Activated CD4-positive, CD25-positive, alpha-beta regulatory T cell (primary cell): Measurements from ENCODE around the gene SCARB1.
"Not testable (repeated sequence)": the region's sequence is repeated elsewhere in the genome, so short reads cannot be mapped to it uniquely, and the experiment has no call there.

Source experiments
- DNase-seq, 4 experiments: peaks; one replicate each; lab custom pipeline; 2025; lab: John Stamatoyannopoulos, UW

SCARB1 gene

DNA sequence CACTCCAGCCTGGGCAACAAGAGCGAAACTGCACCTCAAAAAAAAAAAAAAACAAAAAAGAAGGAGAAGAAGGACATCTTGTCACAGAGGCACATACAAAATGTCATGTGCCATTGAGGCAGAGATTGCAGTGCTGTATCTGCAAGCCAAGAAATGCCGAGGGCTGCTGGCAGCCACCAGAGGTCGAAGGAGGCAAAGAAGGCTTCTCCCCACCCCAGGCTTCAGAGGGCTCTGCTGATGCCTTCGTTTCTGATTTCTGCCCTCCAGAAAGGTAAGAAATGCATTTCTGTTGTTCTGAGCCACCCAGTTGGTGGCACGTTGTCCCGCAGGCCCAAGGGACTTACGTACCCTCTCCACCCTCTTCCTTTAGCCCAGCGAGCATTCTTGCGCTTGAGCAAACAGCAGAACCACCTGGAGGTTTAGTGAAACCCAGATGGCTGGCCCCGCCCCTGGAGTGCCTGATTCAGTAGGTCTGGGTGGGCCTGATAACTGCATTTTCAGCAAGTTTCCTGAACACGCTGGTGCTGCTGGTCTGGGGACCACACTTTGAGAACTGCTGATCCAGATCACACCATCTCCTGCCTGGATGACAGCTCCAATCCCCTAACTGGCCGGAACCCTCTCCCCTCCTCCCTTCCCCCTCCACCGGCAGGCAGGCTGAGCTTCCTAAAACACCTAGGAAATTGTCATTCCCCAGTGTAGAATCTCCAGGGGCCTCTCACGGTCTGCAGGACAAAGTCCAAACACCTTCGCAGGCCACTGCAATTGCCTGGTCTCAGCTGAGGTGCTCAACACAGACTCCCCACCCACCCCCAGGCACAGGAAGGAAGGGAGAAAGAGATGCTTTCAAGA lies 21.1 kb upstream of the SCARB1 start:
- DNase-seq: no peak

DNA sequence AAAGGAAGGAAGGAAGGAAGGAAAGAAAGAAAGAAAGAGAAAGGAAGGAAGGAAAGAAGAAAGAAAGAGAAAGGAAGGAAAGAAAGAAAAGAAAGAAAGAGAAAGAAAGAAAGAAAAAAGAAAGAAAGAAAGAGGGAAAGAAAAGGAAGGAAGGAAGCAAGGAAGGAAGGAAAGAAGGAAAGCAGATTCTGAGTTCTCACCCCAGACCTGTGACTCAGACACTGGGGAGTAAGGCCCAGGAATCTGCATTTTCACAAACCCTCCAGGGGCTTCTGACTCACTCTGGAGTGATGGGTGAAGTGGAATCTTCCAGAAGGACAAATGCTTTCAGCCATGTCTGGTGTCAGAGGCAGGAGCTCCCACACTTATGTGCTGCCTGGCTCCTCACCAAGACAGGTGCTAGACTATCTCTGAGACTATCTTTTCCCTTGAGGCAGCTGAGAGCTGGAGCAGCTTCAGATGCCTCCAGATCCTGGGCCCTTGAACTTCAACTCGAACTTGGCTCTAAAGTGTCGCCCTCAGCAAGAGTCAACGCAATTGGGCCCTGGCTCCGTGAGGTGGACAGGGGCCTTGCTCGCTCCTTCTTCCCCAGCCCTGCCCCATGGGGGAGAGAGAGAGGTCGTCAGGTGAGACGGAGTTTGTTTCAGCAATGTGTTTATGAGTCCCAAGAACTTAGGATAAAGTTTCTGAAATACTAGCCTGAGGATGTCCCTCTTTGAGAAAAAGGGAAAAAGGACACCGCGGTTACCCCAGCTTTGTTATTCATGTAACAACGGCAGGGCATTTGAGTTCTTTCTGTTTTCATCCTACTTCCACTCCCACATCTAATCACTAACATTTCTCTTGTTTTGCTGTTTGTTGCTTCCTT lies 19.8 kb upstream of the SCARB1 start:
- no peak for DNase-seq

DNA sequence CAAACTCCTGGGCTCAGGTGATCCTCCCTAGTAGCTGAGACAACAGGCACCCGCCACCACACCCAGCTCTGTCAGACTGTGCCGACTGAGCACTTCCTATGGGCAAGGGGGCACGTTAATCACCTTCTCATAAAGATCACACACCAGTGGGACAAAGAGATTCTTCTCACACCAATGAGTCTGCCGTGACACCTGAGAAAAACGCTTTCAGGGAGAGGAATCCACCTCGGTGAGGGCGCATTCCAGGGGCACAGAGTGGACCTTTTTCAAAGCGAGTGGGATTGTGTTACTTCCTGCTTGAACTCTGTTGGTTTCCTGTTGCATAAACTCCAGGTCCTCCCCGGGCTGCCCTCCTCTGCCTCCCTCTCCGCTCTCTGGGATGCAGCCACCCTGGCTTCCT lies 17.5 kb upstream of the SCARB1 start:
- DNase-seq: no peak

DNA sequence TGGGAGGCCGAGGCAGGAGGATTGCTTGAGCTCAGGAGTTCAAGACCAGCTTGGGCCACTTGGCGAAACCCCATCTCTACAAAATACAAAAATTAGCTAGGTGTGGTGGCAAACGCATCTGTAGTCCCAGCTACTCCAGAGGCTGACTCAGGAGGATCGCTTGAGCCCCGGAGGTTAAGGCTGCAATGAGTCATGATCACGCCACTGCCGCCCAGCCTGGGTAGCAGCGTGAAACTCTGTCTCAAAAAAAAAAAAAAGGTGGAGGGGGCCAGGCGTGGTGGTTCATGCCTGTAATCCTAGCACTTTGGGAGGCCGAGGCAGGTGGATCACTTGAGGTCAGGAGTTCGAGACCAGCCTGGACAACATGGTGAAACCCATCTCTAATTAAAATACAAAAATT lies 16.7 kb upstream of the SCARB1 start:
- DNase-seq: not testable (repeated sequence)

DNA sequence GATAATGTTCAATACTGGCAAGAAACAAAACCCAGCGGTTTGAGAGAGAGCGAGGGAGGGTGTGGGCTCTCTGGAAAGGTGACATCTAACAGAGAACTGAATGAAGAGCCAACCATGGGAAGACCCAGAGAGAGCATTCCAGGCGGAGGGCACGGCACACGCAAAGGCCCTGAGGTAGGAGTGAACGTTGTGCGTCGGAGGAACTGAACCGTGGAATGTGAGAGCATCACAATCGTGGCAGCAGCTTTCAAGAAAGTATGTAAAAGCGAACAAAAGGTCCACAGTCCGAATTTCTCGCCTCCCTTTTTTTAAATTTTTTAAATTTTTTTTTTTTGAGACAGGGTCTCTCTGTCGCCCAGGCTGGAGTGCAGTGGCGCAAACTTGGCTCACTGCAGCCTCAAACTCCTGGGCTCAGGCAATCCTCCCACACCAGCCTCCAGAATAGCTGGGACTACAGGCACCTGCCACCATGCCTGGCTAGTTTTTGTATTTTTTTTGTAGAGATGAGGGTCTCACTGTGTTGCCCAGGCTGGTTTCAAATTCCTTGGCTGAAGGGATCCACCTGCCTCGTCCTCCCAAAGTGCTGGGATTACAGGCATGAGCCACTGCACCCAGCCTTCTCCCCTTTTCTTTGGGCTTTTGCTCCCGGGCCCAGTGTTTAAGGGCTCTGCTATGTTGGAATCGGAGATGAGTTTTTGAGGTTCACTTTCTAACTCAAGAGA lies 15.3 kb upstream of the SCARB1 start:
- no peak for DNase-seq

DNA sequence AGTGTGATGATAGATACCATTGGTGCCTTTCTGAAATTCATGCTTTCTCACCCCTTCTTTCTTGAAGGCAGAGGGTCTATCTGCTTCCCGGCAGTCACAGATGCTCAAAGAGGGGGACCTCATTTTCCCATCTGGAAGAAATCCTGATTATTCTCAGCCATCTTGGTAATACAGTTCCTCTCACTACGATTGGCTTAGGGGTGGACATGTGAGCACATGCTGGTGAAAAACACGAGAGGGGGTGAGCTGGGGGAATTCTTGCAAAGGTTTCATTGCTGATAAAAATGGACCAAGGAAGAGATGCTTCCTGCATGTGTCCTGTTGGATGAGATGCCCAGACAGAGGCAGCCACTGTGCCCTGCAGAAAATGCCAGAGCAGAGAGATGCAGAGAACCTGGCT lies 13.8 kb upstream of the SCARB1 start:
- no peak for DNase-seq

DNA sequence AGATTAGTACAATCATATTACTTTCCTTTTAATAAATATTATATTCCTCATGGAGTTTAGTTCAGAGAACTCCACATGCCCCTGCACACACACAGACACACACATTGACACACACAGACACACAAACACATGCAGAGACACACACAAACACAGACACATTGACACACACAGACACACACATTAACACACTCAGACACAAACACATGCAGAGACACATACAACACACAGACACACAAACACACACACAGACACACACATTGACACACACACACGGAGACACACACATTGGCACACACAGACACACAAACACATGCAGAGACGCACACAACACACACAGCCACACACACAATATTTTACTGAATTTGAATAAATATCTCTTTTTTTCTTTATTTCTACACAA lies 12.5 kb upstream of the SCARB1 start:
- DNase-seq: no peak

DNA sequence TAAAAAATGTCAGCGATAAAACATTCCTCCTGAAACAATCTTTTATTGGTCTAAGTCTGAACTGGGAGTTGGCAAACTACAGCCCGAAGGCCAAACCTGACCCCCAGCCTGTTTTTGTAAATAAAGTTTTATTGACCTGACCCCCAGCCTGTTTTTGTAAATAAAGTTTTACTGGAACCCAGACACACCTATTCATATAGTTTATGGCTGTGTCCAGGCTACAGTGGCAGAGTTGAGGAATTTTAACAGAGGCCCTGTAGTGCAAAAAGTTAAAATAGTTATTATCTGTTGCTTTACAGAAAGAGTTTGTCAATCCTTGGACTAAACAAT lies 12.1 kb upstream of the SCARB1 start:
- no peak for DNase-seq

DNA sequence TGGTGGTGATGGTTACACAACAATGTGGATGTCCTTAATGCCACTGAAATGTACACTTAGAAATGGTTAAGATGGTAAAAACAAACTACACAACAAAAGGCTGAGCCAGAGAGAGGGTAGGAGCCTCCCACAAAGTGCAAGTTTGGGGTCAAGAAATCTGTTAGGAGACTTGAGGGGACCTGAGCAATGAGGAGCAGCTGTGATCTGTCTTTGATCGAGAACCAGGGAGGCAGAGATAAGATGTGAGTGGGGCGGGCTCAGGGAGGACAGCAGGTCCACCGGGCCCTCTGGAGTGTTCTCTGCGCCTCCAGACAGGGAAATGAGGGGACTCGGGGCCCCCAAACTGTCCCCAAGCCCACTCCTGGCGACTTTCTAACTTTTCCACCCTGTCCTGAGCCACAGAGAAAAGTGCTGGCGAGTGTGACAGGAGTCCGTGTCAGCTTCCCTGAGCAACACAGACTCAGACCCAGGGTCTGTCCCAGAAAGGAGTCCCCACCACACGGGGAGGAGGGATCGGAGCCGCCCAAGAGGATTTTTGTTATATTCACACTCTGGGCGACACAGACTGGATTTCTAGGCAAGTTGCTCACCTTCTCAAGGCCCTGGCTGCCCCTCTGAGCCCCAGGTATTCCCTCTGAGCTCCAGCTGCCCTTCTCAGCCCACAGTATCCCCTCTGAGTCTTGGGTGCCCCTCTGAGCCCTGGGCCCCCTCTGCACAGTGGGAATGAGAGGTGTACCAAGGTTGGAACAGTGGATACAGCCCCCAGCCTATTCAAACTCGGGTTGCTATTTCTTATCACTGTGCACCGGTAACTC lies 11.5 kb upstream of the SCARB1 start:
- DNase-seq: no peak

DNA sequence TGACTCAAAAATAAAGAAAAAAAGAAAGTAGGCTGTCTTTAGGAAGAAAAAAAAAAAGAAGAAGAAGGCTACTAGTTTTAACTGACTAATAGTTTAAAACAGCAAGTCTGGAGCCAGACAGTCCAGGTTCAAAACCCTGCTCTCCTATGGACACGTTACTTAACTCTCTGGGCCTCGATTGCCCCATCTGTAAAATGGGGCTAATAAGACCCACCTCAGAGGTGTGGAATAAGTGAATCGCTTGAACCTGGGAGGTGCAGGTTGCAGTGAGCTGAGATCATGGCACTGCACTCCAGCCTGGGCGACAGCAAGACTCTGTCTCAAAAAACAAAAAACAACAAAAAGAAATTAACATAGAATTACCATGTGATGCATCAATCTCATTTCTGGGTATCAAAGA lies 10.5 kb upstream of the SCARB1 start:
- no peak for DNase-seq

DNA sequence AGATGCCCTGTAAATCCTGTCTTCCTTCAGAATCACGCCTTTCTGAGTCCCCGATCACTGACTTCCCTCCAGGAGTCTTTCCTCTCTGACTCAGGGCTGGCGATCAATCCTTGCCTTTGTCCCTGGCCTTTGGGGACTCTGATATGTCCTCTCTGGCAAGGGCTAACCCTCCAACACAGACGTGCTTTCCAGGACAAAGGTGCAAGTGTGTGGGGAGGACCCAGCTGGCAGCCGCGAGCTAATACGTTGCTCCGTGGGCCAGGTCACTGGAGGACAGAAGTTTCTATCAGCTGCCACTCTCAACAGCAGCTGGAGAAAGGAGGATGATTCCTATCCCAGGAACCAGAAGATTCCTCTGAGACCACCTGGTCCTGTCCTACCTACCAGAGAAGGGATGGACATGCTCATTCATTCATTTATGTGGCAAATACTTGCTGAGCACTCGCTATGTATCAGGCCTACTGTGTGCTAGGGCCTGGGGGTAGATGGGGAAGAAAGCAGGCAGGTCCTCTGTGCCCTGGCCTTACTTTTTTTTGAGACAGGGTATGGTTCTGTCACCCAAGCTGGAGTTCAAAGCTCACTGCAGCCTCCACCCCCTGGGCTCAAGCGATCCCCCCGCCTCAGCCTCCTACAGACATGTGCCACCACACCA lies 8.5 kb upstream of the SCARB1 start:
- DNase-seq: no peak

DNA sequence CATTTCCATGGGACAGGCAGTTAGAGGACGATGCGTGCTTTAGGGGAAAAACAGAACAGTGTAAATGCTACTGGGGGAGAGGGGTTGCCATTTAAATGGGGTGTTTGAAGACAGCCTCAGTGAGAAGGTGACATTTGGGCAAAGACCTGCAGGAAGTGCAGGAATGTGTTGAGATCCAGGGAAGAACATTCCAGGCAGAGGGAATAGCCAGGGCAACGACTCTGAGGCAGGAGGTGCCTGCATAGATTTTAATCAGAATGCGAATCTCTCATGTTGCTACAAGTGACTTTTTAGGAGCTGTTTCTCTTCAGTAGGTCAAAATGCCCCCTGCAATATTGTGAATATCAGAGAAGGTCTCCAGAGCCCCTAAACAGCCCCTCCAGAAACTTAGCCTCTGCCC lies 7.6 kb upstream of the SCARB1 start:
- DNase-seq: no peak

DNA sequence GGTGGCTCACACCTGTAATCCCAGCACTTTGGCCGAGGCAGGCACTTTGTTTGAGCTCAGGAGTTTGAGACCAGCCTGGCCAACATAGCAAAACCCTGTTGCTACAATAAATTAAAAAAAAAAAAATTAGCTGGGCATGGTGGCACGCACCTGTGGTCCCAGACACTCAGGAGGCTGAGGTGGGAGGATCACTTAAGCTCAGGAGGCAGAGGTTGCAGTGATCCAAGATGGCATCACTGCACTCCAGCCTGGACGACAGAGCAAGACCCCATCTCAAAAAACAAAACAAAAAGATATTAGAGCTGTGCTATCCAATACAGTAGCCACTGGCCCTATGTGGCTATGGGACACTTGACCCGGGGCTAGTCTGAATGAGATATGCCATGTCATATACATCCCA lies 6.9 kb upstream of the SCARB1 start:
- DNase-seq: no peak

DNA sequence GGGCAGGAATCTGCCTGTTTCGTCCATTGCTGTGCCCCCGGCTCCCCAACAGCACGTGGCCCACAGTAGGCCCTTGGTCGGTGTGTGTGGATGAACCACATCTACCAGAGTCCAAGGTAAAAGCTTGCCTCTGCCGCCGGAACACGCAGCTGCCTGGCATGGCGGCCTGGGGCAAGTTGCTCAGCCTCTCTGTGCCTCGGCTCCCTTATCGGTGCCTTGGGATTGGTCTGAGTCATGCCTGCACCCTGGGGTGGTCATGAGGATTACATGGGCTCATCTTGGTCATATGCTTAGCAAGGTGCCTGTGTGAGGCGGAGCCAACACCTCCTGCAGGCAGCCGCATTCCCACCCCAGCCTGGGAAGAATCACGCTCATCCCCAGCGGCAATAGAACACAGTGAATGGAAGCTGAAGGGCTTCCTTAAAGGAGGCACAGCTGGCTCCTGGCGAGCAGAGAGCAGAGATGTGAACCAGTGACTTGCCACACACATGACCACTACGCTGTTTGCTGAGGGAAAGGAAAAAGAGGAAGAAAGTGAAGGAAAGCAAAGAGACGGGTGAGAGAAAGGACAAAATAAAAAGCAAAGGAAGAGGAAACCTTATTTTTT lies 5.5 kb upstream of the SCARB1 start:
- DNase-seq: no peak

DNA sequence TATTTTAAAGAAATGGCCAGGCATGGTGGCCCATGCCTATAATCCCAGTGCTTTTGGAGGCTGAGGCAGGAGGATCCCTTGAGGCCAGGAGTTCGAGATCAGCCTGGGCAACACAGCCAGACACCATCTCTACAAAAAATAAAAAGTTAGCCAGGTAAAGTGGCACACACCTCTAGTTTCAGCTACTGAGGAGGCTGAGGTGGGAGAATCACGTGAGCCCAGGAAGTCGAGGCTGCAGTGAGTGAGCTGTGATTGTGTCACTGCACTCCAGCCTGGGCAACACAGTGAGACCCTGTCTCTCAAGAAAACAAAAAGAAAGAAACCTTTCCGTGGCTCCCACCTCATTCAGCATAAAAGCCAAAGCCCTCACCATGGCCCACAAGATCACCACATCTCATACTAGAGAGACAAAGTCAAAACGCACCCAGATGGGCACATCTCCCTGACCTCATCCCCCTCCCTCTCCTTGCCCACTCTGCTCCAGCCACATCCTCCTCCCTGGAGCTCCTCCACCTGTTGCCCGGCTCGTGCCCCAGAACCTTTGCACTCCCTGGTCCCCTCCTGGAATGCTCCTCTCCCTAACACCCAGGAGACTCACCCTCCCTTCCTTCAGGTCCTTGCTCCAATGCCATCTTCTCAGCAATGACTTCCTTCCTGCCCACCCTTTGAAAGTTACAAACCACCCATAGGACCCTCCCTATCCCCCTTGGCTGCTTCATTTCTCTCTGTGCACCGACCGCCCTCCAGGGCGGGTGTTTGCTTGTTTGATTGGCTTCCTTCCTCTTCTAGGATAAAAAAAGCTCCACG lies 4.8 kb upstream of the SCARB1 start:
- DNase-seq: no peak

DNA sequence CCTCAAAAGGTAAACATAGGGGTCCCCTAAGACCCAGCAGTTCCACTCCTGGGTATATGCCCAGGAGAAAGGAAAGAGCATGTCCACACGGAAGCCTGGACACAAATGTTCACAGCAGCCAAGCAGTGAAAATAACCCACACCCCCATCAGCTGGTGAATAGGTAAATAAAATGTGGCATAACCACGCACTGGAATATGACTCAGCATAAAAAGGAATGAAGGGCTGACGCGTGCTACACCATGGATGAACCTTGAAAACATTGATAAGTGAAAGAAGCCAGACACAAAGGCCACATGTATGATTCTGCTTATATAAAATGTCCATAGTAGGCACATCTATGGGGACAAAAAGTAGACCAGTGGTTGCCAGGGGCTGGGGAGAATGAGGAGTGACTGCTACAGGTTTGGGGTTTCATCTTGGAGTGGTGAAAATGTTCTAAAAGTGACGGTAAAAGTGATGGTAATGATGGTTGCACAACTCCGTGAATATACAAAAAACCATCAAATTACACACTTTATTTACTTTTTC lies 3.8 kb upstream of the SCARB1 start:
- no peak for DNase-seq

DNA sequence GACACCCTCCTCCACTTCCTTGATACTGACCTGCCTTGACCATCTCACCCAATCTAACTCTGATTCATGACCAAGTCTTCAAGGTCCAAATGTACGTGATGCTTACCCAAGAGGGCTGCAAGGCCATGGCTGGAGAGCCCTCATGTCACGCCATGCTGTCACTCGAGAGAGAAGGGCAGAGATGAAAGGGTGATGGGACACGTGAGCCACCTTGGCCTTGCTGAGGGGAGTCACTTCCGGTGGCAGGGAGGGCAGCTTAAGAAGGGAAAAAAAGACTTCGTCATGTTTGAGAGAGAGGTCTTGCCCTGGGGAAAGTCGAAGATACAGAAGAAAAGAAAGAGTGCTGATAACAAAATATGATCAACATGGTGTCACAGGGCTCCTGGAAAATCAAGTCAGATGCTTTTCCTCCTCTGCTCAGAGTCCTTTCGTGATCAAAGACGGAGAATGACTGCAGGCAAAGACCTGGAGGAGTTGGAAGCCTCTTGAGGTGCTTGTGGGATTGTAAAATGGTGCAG lies 3.3 kb upstream of the SCARB1 start:
- no peak for DNase-seq

DNA sequence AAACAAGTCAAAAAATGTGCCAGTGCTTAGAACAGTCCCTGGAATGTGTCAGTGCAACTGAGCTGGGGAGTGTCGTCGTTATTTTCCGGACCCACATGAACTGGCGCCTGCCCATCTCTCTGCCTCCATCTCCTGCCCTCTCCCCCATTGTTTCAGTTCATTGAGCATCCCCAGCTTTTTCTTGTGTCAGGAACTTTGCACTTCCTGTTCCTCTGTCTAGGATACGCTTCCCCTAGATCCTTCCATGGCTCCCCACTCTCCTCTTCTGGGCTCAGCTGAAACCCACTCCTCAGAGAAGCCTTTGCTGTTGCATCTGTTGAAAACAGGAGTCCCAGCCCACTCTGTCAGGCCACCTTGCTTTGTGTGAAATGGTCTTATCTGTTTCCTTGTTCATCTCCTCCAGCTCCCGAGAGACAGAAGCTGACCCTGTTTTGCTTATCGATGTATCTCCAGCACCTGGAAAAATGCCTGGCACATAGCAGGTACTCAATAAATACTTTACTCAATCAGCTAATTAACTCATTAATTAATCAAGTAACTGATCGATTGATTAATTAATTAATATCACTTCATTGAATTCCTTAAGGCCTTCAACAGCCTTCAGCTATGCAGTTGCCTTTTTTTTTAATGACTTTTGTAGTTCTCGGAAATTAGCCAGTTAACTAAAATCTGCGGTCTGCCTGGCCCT lies 2.7 kb upstream of the SCARB1 start:
- no peak for DNase-seq

DNA sequence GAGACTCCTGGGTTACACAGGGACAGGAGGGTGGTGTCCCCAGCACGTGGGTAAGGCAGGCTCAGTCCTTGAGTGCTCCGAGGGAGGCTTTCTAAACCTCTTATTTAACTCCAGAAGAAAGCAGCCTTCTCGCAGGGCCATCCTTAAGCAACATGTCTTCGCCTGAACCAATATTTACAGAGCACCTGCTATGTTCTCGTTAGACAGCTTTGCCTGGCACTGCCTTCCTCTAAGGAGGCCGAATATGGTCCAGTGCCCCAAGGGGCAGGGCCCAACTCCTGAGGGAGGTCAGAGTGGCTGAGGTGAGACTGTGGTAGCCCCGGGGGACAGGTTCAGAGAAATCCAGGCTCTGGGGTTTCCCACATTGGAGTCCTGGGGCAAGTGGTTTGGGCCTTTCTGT lies 2.1 kb upstream of the SCARB1 start:
- no peak for DNase-seq
